K562 (cell line): ENCODE results near the gene AJAP1.

Experiments used
- HMGXB4 ChIP-seq: sonication (generic); formaldehyde crosslinking; IDR thresholded peaks from 2 replicates; pipeline ENCODE4 v1.8.1; 2023; ENCODE audit warnings: mild to moderate bottlenecking, missing genetic modification reagents
- L3MBTL2 ChIP-seq: fragments of 450-650 bp; IDR thresholded peaks from 2 replicates; pipeline ENCODE4 v1.6.1; 2016; ENCODE audit warnings: mild to moderate bottlenecking, moderate library complexity
- MAX ChIP-seq: sonication (generic); formaldehyde crosslinking; IDR thresholded peaks from 2 replicates; pipeline ENCODE4 v1.9.0; 2022; ENCODE audit warnings: mild to moderate bottlenecking, missing genetic modification reagents
- MEIS2 ChIP-seq: fragments of 450-650 bp; IDR thresholded peaks from 2 replicates; pipeline ENCODE4 v1.6.1; 2014; ENCODE audit warnings: mild to moderate bottlenecking; ENCODE audit not compliant: partially characterized antibody
- MITF ChIP-seq: IDR thresholded peaks from 2 replicates; pipeline ENCODE4 v1.6.1; 2014; ENCODE audit warnings: antibody characterized with exemption
- RAD21 ChIP-seq, 2 experiments: fragments of 250-450 bp in 1 of 2; fragments of 450-650 bp in 1 of 2; sonication (Bioruptor Pico) in 1 of 2; formaldehyde crosslinking in 1 of 2; IDR thresholded peaks in 1 of 2; conservative IDR thresholded peaks in 1 of 2; 2 replicates each; pipeline versions ENCODE4 v1.4.0 to v1.8.0; 2020 to 2022; ENCODE audit warnings: mild to moderate bottlenecking in 2 of 2, moderate library complexity in 1 of 2
- USF1 ChIP-seq: sonication (generic); formaldehyde crosslinking; IDR thresholded peaks from 2 replicates; pipeline ENCODE4 v1.9.0; 2022; ENCODE audit warnings: mild to moderate bottlenecking, missing genetic modification reagents

- no peak for TF ChIP-seq MAX
- TF ChIP-seq MEIS2: no peak
- no peak for TF ChIP-seq RAD21 (CRISPR knock-in tag; conservative IDR thresholded peaks at IDR 0.05 in 1 of 2, IDR thresholded peaks at IDR 0.05 in 1 of 2)
- TF ChIP-seq MITF: no peak
- no peak for TF ChIP-seq USF1
- TF ChIP-seq HMGXB4 (CRISPR knock-in tag): no peak
- TF ChIP-seq L3MBTL2: no peak
These were observed 112.9 kb downstream of the AJAP1 start for GRCh38 chr1:4767308-4767707.
